Measurements from ENCODE around the gene ITGBL1. TPM values are rescaled to one million over a fixed set of nuclear protein-coding genes. Genes with fewer than 3 reads are reported as not detected.
A peak's percentile ranks its signal among the peaks of the same experiment; 100 is the strongest.

Gene ITGBL1
- total RNA-seq, 1 experiment from 2014 or later, result not detected

DNA sequence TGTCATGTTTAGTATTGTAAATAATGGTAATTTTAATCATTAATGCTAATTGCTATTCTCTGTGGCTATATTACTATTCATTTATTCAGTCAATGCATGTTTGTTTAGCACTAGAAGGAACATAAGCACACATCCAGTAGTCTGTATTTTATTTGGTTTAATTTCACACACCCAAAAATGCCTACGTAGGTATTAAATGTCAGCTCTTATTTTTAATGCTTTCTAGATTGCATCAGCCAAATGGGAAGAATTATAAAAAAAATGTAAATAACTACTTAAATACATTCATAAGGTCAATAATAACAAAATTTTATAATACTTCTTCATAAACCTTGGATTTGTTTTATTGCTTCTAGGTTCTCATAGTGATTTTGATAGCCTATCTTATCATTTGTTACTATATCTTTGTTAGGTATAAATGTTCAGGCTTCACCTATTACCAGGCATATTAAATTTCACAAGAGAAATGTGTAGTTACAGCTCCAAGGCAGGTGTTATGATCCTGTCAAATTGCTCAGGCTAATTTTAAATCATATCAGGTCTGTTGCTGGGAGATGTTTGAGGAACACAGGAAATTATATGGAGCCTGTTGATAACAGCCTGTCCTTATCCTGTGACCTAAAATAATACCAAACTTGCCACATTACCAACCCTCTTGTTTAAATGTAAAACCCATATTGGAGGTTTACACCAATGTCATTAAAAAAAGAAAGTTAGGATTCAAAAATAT, 34.4 kb downstream of the ITGBL1 start:
- no TSS peak for BruUV-seq (replicated peaks)
- POLR2A ChIA-PET, result interaction anchor here (0.6 kb wide), 1 partner anchor 75 kb away, joined by 3 read pairs; no protein-coding TSS in a partner anchor
- Mint-ChIP-seq H3K9me3 (ENCODE audit: unreplicated experiment) (no peaks in the 10 kb centered on the region), H3K27me3 (ENCODE audit: insufficient read depth, unreplicated experiment) (no peaks in the 10 kb centered on the region), H3K36me3 (ENCODE audit: insufficient read depth, unreplicated experiment) (no peaks in the 10 kb centered on the region), H3K27ac (ENCODE audit: low read depth, unreplicated experiment) (peak overlapping the region; percentile 70), H3K4me1 (ENCODE audit: insufficient read depth, unreplicated experiment) (peaks cover 7% of the 10 kb centered on the region), H3K4me3 (ENCODE audit: unreplicated experiment) (no peak overlapping the region)
- TF ChIP-seq, protein P1, sequence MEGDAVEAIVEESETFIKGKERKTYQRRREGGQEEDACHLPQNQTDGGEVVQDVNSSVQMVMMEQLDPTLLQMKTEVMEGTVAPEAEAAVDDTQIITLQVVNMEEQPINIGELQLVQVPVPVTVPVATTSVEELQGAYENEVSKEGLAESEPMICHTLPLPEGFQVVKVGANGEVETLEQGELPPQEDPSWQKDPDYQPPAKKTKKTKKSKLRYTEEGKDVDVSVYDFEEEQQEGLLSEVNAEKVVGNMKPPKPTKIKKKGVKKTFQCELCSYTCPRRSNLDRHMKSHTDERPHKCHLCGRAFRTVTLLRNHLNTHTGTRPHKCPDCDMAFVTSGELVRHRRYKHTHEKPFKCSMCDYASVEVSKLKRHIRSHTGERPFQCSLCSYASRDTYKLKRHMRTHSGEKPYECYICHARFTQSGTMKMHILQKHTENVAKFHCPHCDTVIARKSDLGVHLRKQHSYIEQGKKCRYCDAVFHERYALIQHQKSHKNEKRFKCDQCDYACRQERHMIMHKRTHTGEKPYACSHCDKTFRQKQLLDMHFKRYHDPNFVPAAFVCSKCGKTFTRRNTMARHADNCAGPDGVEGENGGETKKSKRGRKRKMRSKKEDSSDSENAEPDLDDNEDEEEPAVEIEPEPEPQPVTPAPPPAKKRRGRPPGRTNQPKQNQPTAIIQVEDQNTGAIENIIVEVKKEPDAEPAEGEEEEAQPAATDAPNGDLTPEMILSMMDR (IDR thresholded peaks at IDR 0.05; ENCODE audit: unreplicated experiment), result no peak
- no peak for DNase-seq (ENCODE audit: unreplicated experiment)
- CTCF ChIA-PET, result interaction anchor here (0.6 to 1.0 kb wide), 2 partner anchors 68 to 362 kb away, joined by 3 to 4 read pairs; no protein-coding TSS in a partner anchor
- intact Hi-C loops (cut with micrococcal nuclease), result no loop called here

DNA sequence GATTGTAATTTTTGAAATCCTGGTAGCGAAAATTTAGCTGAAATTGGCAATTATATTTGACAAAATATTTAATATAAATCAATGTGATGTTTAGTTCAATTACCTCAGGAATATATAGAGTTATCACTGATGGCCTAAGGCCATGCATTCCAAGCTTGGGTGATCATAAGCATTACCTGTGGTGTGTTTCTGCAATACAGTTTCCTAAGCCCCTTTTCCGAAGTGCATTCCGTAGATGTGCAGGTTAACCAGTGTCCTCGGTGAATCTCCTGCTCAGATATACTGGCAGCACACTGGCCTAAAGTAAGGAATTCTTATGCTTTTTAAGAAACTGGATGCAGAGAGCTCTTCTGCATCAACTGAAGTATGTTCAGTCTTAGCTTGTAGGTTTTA, 35.0 kb downstream of the ITGBL1 start:
- no peaks in the 10 kb centered on the region for H3K36me3 Mint-ChIP-seq (ENCODE audit: insufficient read depth, unreplicated experiment)
- CTCF ChIA-PET, result interaction anchor here (1.0 kb wide), 1 partner anchor 67 kb away, joined by 4 read pairs; no protein-coding TSS in a partner anchor
- TF ChIP-seq, protein P1 (IDR thresholded peaks at IDR 0.05; ENCODE audit: unreplicated experiment), result no peak
- H3K27ac Mint-ChIP-seq (ENCODE audit: low read depth, unreplicated experiment), result no peak overlapping the region
- H3K4me1 Mint-ChIP-seq (ENCODE audit: insufficient read depth, unreplicated experiment), result peaks cover 7% of the 10 kb centered on the region
- intact Hi-C loops (cut with micrococcal nuclease), result no loop called here
- no TSS peak for BruUV-seq (replicated peaks)
- no peak for DNase-seq (ENCODE audit: unreplicated experiment)
- H3K4me3 Mint-ChIP-seq (ENCODE audit: unreplicated experiment), result no peak overlapping the region
- H3K9me3 Mint-ChIP-seq (ENCODE audit: unreplicated experiment), result no peaks in the 10 kb centered on the region
- H3K27me3 Mint-ChIP-seq (ENCODE audit: insufficient read depth, unreplicated experiment), result no peaks in the 10 kb centered on the region
- POLR2A ChIA-PET, result interaction anchor here (0.6 kb wide), 1 partner anchor 75 kb away, joined by 3 read pairs; no protein-coding TSS in a partner anchor

DNA sequence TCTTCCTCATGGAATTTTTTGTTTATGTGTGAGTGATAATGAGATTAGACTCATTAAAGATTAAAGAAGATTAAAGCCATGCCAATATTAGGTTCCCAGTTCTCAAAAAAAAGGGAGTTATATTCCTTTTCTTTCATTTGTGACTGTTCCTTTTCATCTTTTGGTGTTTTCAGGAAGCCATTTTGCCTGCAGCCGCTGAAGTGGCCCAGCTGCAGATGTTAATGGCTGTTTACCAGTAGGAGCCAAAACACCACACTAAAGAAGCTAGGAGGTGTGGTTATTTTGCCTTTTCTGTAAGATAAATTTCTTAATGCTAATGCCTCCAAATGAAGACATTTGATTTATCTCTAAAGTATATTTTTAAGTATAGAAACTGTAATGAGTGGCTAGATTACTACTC, 36.3 kb downstream of the ITGBL1 start:
- TF ChIP-seq, protein P1 (IDR thresholded peaks at IDR 0.05; ENCODE audit: unreplicated experiment), result no peak
- POLR2A ChIA-PET, result interaction anchor here (0.5 kb wide), 1 partner anchor 179 kb away, joined by 3 read pairs; no protein-coding TSS in a partner anchor
- peaks cover 7% of the 10 kb centered on the region for H3K4me1 Mint-ChIP-seq (ENCODE audit: insufficient read depth, unreplicated experiment)
- no peak overlapping the region for H3K27ac Mint-ChIP-seq (ENCODE audit: low read depth, unreplicated experiment)
- CTCF ChIA-PET, result interaction anchor here (0.6 kb wide), 1 partner anchor 332 kb away, joined by 3 read pairs; no protein-coding TSS in a partner anchor
- no TSS peak for BruUV-seq (replicated peaks)
- DNase-seq (ENCODE audit: unreplicated experiment), result no peak
- H3K27me3 Mint-ChIP-seq (ENCODE audit: insufficient read depth, unreplicated experiment), result no peaks in the 10 kb centered on the region
- H3K4me3 Mint-ChIP-seq (ENCODE audit: unreplicated experiment), result no peak overlapping the region
- no peaks in the 10 kb centered on the region for H3K36me3 Mint-ChIP-seq (ENCODE audit: insufficient read depth, unreplicated experiment)
- intact Hi-C loops (cut with micrococcal nuclease), result no loop called here
- H3K9me3 Mint-ChIP-seq (ENCODE audit: unreplicated experiment), result no peaks in the 10 kb centered on the region

DNA sequence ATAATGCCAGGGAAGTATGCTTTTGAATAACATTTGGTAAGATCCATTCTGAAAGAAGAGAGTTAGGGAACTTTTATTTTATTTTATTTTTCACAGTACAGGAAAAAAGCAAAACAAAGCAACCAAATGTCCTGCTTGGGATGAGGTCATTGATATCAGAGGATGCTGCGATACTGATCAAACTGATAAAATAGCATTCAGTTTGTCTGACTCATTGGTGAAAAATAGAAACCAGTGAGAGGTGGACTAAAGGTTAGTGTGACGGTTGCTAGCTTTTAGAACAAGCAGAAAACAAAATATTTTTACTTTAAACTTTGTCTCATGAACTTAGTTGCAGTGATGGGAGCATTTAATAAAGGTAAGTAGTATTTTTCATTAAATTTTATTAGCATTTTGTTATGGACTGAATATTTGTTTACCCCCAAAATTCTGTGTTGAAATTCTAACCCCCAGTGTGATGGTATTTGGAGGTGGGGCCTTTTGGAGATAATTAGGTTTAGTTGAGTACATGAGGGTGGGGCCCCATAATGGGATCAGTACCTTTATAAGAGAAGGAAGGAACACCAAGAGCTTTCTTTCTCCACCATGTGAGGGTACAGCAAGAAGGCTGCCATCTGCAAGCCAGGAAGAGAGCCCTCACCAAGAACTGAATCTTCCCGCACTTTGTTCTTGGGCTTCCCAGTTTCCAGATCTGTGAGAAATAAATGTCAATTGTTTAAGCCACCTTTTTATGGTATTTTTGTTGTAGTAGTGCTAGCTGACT, 37.3 kb downstream of the ITGBL1 start:
- Mint-ChIP-seq H3K27ac (ENCODE audit: low read depth, unreplicated experiment) (no peak overlapping the region), H3K4me3 (ENCODE audit: unreplicated experiment) (no peak overlapping the region), H3K36me3 (ENCODE audit: insufficient read depth, unreplicated experiment) (no peaks in the 10 kb centered on the region), H3K4me1 (ENCODE audit: insufficient read depth, unreplicated experiment) (peaks cover 7% of the 10 kb centered on the region), H3K27me3 (ENCODE audit: insufficient read depth, unreplicated experiment) (no peaks in the 10 kb centered on the region), H3K9me3 (ENCODE audit: unreplicated experiment) (no peaks in the 10 kb centered on the region)
- CTCF ChIA-PET, result interaction anchor here (0.6 to 1.7 kb wide), 4 partner anchors 192 to 401 kb away, joined by 3 to 5 read pairs (median 3); no protein-coding TSS in a partner anchor
- BruUV-seq (replicated peaks), result no TSS peak
- TF ChIP-seq, protein P1 (IDR thresholded peaks at IDR 0.05; ENCODE audit: unreplicated experiment), result no peak
- no peak for DNase-seq (ENCODE audit: unreplicated experiment)
- intact Hi-C loops (cut with micrococcal nuclease), result no loop called here
- POLR2A ChIA-PET, result no interaction called here
